ENCODE measurements around the gene PCNP.

GRCh38 chr3:101536266-101536665, 37.7 kb upstream of the PCNP start:
- TF ChIP-seq, protein P1, sequence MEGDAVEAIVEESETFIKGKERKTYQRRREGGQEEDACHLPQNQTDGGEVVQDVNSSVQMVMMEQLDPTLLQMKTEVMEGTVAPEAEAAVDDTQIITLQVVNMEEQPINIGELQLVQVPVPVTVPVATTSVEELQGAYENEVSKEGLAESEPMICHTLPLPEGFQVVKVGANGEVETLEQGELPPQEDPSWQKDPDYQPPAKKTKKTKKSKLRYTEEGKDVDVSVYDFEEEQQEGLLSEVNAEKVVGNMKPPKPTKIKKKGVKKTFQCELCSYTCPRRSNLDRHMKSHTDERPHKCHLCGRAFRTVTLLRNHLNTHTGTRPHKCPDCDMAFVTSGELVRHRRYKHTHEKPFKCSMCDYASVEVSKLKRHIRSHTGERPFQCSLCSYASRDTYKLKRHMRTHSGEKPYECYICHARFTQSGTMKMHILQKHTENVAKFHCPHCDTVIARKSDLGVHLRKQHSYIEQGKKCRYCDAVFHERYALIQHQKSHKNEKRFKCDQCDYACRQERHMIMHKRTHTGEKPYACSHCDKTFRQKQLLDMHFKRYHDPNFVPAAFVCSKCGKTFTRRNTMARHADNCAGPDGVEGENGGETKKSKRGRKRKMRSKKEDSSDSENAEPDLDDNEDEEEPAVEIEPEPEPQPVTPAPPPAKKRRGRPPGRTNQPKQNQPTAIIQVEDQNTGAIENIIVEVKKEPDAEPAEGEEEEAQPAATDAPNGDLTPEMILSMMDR (IDR thresholded peaks at IDR 0.05) = no peak
- TF ChIP-seq POLR2A (IDR thresholded peaks at IDR 0.05) = no peak

Measured in tibial nerve (tissue), 3 donors.